MM.1S (cell line): ENCODE data around the gene GMPPA.

Experiments
- EZH2 ChIP-seq: fragments of 300-600 bp; sonication (generic); optimal IDR thresholded peaks from 2 replicates; pipeline ENCODE3; 2017; ENCODE audit warnings: low read depth, mild to moderate bottlenecking, antibody characterized with exemption, low read length, mixed read lengths
- EZH2phosphoT487 ChIP-seq: fragments of 300-600 bp; sonication (generic); IDR thresholded peaks from 2 replicates; pipeline ENCODE4 v1.6.1; 2018; ENCODE audit warnings: antibody characterized with exemption, low read length
- TF ChIP-seq, protein P1 (sequence below): fragments of 300-600 bp; sonication (generic); IDR thresholded peaks from 2 replicates; pipeline ENCODE4 v1.5.1; 2016; ENCODE audit warnings: antibody characterized with exemption, low read length, mixed read lengths

DNA sequence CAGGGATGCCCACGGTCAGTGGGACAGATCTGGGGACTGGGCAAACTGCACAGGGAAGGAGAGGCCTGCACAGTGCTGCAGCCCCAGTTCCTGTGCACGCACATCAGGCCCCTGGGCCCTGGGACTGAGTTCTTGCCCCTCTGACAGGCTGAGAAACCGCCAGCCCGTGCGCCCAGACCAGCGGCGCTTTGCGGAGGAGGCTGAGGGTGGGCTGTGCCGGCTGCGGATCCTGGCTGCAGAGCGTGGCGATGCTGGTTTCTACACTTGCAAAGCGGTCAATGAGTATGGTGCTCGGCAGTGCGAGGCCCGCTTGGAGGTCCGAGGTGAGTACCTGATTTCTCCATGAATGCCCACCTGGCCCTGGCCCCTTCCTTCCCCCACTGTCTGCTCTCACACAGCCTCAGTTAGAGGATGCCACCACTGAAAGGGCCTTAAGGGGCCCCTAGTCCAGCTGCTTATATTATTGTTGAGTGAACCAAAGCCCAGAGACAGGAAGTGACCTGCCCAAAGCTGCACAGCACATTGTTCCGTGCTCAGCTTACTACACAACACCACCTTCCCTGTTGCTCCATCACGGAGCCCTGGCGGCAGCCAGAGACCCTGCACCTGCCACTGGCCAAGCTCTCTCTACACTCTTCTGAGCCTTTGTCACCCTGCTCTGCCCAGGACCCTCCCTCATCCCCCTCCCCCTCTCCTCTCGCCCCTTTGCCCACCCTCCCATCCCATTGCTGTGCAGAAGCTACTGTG lies 34.2 kb upstream of the GMPPA start:
- TF ChIP-seq, protein P1, sequence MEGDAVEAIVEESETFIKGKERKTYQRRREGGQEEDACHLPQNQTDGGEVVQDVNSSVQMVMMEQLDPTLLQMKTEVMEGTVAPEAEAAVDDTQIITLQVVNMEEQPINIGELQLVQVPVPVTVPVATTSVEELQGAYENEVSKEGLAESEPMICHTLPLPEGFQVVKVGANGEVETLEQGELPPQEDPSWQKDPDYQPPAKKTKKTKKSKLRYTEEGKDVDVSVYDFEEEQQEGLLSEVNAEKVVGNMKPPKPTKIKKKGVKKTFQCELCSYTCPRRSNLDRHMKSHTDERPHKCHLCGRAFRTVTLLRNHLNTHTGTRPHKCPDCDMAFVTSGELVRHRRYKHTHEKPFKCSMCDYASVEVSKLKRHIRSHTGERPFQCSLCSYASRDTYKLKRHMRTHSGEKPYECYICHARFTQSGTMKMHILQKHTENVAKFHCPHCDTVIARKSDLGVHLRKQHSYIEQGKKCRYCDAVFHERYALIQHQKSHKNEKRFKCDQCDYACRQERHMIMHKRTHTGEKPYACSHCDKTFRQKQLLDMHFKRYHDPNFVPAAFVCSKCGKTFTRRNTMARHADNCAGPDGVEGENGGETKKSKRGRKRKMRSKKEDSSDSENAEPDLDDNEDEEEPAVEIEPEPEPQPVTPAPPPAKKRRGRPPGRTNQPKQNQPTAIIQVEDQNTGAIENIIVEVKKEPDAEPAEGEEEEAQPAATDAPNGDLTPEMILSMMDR, result no peak
- TF ChIP-seq EZH2 (no peak), EZH2phosphoT487 (no peak)
